ENCODE data around the gene GPC1. TPM values are rescaled to one million over a fixed set of nuclear protein-coding genes. Genes with fewer than 3 reads are reported as not detected.

GPC1 gene
- total and polyA plus RNA-seq, 2 donors (not counting 3 experiments of a cell fraction or from before 2014, with no cell fraction given): 9.6 to 31.1 TPM

DNA sequence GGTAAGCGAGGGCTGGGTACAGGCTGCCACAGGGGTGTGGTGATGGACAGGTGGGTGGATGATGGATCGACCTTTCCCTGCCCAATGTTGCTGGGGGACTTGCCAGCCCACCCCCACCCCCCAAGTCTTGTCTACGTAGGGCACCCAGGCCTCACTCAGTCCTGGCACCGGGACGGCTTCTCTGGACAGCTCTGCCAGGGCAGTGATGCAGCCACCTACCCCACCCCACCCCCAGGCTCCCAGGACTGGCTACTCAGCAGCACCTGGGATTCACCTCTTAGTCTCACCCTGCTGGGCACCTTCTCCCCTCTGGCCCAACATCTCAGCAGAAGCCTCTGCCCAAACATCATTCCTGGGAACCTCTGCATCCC lies 66.6 kb downstream of the GPC1 start:
- Histone ChIP-seq H3K9me1 (replicated peaks; ENCODE audit: control insufficient read depth, extremely low read depth, insufficient read depth, low read length) (no peaks in the 10 kb centered on the region), H3K27ac (ENCODE audit: insufficient read depth, low read depth, low read length) (no peak overlapping the region), H3K36me3 (ENCODE audit: control insufficient read depth in 2 of 2, extremely low read depth in 1 of 2, insufficient read depth in 2 of 2, low read length in 2 of 2) (no peaks in the 10 kb centered on the region), H2AFZ (ENCODE audit: low read depth, low read length) (no peak overlapping the region), H3K79me2 (ENCODE audit: control insufficient read depth, insufficient read depth, low read length) (no peaks in the 10 kb centered on the region), H3K9ac (replicated peaks; ENCODE audit: extremely low read depth, insufficient read depth, low read length) (no peak overlapping the region), H3K4me3 (replicated peaks in 1 of 3; ENCODE audit: insufficient read depth in 1 of 3, low read depth in 1 of 3, low read length in 3 of 3) (no peak overlapping the region), H3K4me1 (ENCODE audit: control insufficient read depth, extremely low read depth, insufficient read depth, low read length) (no peaks in the 10 kb centered on the region), H3K27me3 (ENCODE audit: control insufficient read depth in 2 of 2, insufficient read depth in 2 of 2, low read length in 2 of 2) (no peaks in the 10 kb centered on the region), H3K9me3 (replicated peaks; ENCODE audit: control insufficient read depth, insufficient read depth, low read length) (no peaks in the 10 kb centered on the region), H4K20me1 (replicated peaks; ENCODE audit: control insufficient read depth, extremely low read depth, insufficient read depth, low read length) (no peaks in the 10 kb centered on the region), H3K4me2 (ENCODE audit: insufficient read depth, low read length) (no peak overlapping the region)
- intact Hi-C loops (cut with micrococcal nuclease) (no loop called here), dilution Hi-C loops (cut with MboI; ENCODE audit: extremely low pct_ligation_motif_present, low sequenced_read_pairs) (no loop called here)
- ChIA-PET CTCF (no interaction called here), POLR2A (no interaction called here)
- no peak for DNase-seq (ENCODE audit: low read depth, low spot score)
- BruUV-seq (replicated peaks): no TSS peak
- FAIRE-seq: no peak
- TF ChIP-seq MYC (IDR thresholded peaks at IDR 0.05; ENCODE audit: low read depth, low read length): no peak
- TF ChIP-seq, protein P1, sequence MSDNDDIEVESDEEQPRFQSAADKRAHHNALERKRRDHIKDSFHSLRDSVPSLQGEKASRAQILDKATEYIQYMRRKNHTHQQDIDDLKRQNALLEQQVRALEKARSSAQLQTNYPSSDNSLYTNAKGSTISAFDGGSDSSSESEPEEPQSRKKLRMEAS (IDR thresholded peaks at IDR 0.05; ENCODE audit: insufficient read depth, insufficient read length): no peak
- TF ChIP-seq POLR2AphosphoS5 (IDR thresholded peaks at IDR 0.05; ENCODE audit: insufficient read depth, low read depth, low read length): no peak
- no peak for TF ChIP-seq CTCF (IDR thresholded peaks at IDR 0.05; ENCODE audit: extremely low read depth in 1 of 2, insufficient read depth in 1 of 2, low read depth in 1 of 2, low read length in 2 of 2)
- no peak for TF ChIP-seq FOS (IDR thresholded peaks at IDR 0.05; ENCODE audit: borderline replicate concordance, insufficient read depth, low read length)
- TF ChIP-seq POLR2A (IDR thresholded peaks at IDR 0.05; ENCODE audit: low read depth, low read length): no peak
- no peak for TF ChIP-seq GATA2 (IDR thresholded peaks at IDR 0.05; ENCODE audit: insufficient read depth, insufficient read length, low read depth, low read length)
- no peak for TF ChIP-seq EZH2 (IDR thresholded peaks at IDR 0.05; ENCODE audit: borderline replicate concordance, low read depth, low read length, severe bottlenecking)
- TF ChIP-seq JUN (IDR thresholded peaks at IDR 0.05; ENCODE audit: borderline replicate concordance, insufficient read depth, insufficient read length, low read depth): no peak
